Raji (cell line): ENCODE data around the gene ITGAE.

ENCODE experiments used
- POLR2A ChIP-seq: IDR thresholded peaks from 2 replicates; pipeline ENCODE4 v1.6.1; 2011; ENCODE audit warnings: low read depth, low read length, control low read depth; ENCODE audit not compliant: insufficient read depth

The ITGAE gene

GRCh38 chr17:3800362-3801271 is at the start of gene ITGAE:
ITGAE (minus strand) TSS chr17:3801188; CDS start chr17:3801144, 44 bp downstream.
- no peak for TF ChIP-seq POLR2A

DNA sequence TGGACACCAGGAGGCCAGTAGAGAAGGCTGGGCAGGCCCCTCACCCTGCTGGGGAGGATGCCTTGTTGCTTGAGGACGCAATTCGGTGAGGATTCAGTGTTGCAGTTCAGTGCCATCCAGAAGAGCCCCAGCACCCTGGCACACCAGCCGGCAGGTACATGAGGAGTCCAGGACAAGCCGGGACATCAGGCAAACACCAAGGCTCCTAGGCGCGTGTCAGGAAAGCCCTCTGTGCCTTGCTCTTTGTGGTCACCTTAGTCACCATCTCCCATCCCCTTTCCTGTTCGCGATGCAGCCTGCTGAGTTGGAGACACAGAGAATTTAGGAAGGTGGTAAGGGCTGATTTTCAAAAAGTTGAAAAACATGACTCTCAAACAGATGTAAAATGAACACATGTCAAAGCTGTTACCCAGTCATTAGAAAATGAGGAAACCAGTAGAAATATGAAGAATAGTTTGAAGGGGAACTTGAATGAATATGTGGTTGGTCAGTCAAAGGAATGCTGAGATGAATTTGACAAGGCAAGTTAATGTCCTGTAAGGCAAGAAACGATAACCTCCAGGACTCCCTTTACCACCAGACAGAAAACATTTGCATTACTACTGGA is 47.3 kb upstream of the ITGAE start:
- no peak for TF ChIP-seq POLR2A

DNA sequence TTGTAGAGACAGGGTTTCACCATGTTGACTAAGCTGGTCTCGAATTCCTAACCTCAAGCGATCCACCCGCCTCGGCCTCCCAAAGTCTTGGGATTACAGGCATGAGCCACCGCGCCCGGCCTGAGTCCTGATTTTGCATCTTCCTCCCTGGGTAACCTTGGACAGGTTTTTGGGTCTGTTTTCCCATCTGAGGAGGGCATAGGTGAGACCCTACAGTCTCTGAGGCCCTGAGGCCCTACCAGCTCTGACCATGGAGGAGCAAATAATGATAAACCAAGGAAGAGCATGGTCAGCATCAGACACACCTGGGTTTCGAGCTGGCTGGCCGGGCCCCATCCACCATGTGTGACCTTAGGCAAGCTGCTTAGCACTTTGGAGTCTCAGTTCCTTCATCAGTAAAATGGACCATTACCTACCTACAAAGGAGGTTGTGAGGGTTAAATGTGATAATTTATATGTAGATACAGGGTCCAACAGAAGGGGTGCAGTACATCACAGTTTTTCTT is 46.2 kb upstream of the ITGAE start:
- TF ChIP-seq POLR2A = no peak

- TF ChIP-seq POLR2A = no peak
Measured at GRCh38 chr17:3846437-3847164, 45.6 kb upstream of the ITGAE start.

DNA sequence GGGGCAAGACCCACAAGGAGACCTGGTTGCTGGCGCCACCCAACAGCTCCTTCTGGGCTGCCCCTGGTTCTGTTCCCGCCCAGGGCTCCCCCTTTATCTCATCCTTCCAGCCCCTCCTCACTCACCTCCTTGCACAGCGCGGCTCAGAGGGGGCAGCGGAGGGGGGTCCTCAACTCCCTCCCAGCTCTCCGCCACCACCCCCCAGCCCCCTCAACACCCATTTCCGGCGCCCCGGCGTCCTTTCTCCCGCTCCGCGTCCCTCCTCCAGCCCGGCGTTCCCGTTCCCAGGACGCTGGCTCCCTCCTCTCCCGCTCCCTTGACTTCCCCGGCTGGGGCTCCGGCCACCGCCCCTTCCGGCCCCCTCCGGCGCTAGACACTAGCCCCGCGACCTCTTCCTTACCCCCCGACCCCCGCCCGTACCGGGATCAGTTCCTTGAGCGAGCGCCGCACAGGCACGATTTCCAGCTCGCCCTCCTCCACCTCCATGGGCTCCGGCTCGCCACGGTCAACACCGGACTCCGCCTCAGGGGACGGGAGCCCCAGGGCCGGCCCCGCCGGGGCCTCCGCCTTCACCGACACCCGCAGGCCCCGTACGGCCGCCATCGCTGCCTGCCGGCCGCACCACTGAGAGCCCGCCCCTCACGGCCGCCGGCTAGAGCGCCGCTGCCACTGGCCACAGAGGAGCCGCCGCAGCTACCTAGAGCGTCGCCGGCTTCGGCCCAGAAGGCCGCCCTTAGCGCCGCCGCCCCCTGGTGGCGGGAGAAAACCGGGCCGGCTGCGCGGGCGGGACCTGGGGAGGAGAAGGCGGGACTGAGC is 44.8 kb upstream of the ITGAE start, which contains the start of gene NCBP3:
TSS of gene NCBP3 (minus strand) at position 626 of the 816 bp plus-strand sequence. CDS start at position 603, 23 bp downstream.
- peak; percentile 84 for TF ChIP-seq POLR2A

- TF ChIP-seq POLR2A = no peak
Measured at GRCh38 chr17:3845291-3845620, 44.3 kb upstream of the ITGAE start.

DNA sequence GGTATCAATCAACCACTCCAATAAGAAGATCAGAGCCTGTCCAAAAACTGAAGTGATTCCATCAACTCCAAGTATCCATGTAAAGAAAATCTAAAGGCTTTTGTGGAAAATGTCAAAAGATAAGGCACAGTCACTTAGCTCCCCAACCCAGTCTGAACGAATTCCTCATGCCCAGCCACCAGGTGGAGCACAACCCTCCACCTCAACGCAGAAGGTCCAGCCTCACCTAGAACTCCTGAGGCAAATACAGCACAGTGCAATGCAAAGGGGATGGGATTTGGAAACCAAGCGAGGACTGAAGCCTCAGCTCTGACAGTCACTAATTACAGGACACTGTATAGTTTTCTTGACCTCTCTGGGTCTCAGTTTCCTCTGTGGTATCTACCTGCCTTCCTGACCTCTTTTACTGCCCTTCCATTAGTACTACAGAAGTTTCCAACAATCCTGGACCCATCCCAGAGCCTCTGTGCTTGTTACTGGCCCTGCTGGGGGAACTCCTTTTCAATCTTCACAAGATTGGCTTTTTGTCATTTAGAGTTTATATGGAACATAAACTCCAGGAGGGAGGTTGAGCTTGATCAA is 43.0 kb upstream of the ITGAE start:
- TF ChIP-seq POLR2A = no peak

GRCh38 chr17:3838206-3838605 is 37.2 kb upstream of the ITGAE start:
- no peak for TF ChIP-seq POLR2A

DNA sequence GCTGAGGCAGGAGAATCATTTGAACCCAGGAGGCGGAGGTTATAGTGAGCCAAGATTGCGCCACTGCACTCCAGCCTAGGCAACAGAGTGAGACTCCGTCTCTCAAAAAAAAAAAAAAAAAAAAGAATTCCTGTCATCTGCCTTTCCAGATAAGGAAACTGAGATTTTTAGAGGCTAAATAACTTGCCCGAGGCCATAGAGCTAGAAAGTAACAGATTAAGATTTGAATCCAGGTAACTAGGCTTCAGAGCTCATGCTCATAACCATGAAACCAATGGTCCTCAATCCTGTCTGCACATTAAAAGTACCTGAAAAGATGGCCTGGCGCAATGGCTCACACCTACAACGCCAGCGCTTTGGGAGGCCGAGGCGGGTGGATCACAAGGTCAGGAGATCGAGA is 35.6 kb upstream of the ITGAE start:
- TF ChIP-seq POLR2A = no peak

GRCh38 chr17:3835410-3836229 is 34.6 kb upstream of the ITGAE start:
- TF ChIP-seq POLR2A = no peak

DNA sequence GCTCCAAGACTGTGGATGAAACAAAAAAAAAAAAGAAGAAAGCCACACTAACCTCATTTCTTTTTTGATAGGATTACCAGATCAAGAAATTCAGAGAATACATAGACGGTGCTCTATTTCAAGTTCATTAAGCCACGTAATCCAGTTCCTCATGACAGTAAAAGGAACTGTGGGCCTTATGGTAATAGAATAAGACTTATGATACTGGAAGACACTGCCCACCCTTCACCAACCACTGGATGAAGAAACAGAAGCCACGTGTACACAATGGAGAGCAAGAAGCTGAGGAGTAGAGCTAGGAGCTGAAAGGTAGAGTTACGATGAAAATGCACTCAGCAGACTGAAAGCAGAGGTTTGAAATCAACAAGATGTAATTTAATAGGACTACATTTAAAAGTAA is 33.8 kb upstream of the ITGAE start:
- TF ChIP-seq POLR2A = no peak

DNA sequence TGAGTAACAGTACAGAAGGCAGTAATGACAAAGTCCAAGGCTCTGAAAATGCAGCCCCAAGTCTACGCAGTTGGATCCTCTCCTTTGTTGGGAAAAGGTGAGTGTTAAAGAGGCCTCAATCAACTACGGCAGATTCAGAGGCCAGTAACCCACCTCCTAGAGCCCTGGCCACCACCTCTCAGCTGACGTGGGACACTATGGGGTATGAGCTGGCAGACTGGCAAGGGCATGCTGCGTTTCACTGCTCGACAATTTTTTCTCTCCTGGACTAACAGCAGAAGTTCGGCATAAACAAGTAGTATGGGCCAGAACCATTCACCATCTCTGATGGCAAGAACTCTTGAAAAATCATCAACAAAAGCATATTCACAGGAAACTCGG is 27.9 kb upstream of the ITGAE start:
- no peak for TF ChIP-seq POLR2A

GRCh38 chr17:3828151-3828851 is 27.3 kb upstream of the ITGAE start:
- no peak for TF ChIP-seq POLR2A
